Keratinocyte (primary cell): Measurements from ENCODE around the gene GSTM5. TPM values are rescaled to one million over a fixed set of nuclear protein-coding genes. Genes with fewer than 3 reads are reported as not detected.
"Not testable (repeated sequence)": the region's sequence is repeated elsewhere in the genome, so short reads cannot be mapped to it uniquely, and the experiment has no call there.

Experiments
- DNase-seq: peaks from one replicate; pipeline ENCODE4 v3.0.0-alpha.2; 2011; ENCODE audit warnings: low read depth, missing footprints, low spot score
- FAIRE-seq: peaks from 2 replicates; lab custom pipeline; 2011; peaks lifted over from hg19 to GRCh38; lab: Jason Lieb, UNC
- H2AFZ ChIP-seq: 2 replicates; pipeline ENCODE4 v1.6.0; 2012; ENCODE audit warnings: low read length, control low read depth, inconsistent platforms; ENCODE audit not compliant: control insufficient read depth
- H3K27ac ChIP-seq: 2 replicates; pipeline ENCODE4 v1.5.1; 2011; ENCODE audit warnings: low read length; ENCODE audit not compliant: control insufficient read depth, insufficient read depth
- H3K27me3 ChIP-seq: 3 replicates; pipeline ENCODE4 v1.6.0; 2011; ENCODE audit warnings: low read length; ENCODE audit not compliant: control insufficient read depth, insufficient read depth; ENCODE audit errors: extremely low read depth
- H3K36me3 ChIP-seq, 2 experiments: 2 replicates in 1 of 2; 3 replicates in 1 of 2; pipeline ENCODE4 v1.5.1; 2011; ENCODE audit warnings: low read length in 2 of 2, mild to moderate bottlenecking in 1 of 2; ENCODE audit not compliant: control insufficient read depth in 2 of 2, insufficient read depth in 2 of 2; ENCODE audit errors: extremely low read depth in 1 of 2
- H3K4me1 ChIP-seq: 3 replicates; pipeline ENCODE4 v1.5.1; 2011; ENCODE audit warnings: low read length; ENCODE audit not compliant: control insufficient read depth, insufficient read depth; ENCODE audit errors: extremely low read depth
- H3K4me2 ChIP-seq: 3 replicates; pipeline ENCODE4 v1.6.0; 2011; ENCODE audit warnings: low read depth, low read length; ENCODE audit not compliant: control insufficient read depth, insufficient read depth; ENCODE audit errors: extremely low read depth
- H3K4me3 ChIP-seq, 3 experiments: fragments of 200-600 bp in 1 of 3; sonication (generic) in 1 of 3; 2 replicates in 2 of 3; 3 replicates in 1 of 3; pipeline ENCODE4 v1.5.1; 2011 to 2016; ENCODE audit warnings: low read length in 3 of 3, mild to moderate bottlenecking in 3 of 3, control low read depth in 2 of 3, inconsistent platforms in 1 of 3, low read depth in 1 of 3, mixed read lengths in 1 of 3, mixed run types in 1 of 3, moderate library complexity in 1 of 3; ENCODE audit not compliant: control insufficient read depth in 2 of 3, insufficient read depth in 2 of 3; ENCODE audit errors: extremely low read depth in 1 of 3
- H3K79me2 ChIP-seq: 2 replicates; pipeline ENCODE4 v1.6.0; 2012; ENCODE audit warnings: low read length; ENCODE audit not compliant: control insufficient read depth, insufficient read depth
- H3K9ac ChIP-seq: 3 replicates; pipeline ENCODE4 v1.6.0; 2011; ENCODE audit warnings: low read length; ENCODE audit not compliant: control insufficient read depth, insufficient read depth; ENCODE audit errors: extremely low read depth
- H3K9me1 ChIP-seq: 3 replicates; pipeline ENCODE4 v1.6.0; 2011; ENCODE audit warnings: low read length; ENCODE audit not compliant: control insufficient read depth, insufficient read depth; ENCODE audit errors: extremely low read depth
- H3K9me3 ChIP-seq: 2 replicates; pipeline ENCODE4 v1.5.1; 2012; ENCODE audit warnings: low read depth, low read length; ENCODE audit not compliant: control insufficient read depth
- H4K20me1 ChIP-seq: 3 replicates; pipeline ENCODE4 v1.6.0; 2011; ENCODE audit warnings: low read length; ENCODE audit not compliant: control insufficient read depth, insufficient read depth; ENCODE audit errors: extremely low read depth
- EZH2 ChIP-seq: IDR thresholded peaks from one replicate; pipeline ENCODE4 v1.6.1; 2012; ENCODE audit warnings: inconsistent platforms, mild to moderate bottlenecking, low read length, moderate library complexity
- dilution Hi-C: fragments of 300-500 bp; cut with MboI; formaldehyde crosslinking; loops from one replicate; pipeline ENCODE4 v1.7.0; 2020; ENCODE audit warnings: low sequenced_read_pairs; ENCODE audit not compliant: extremely low pct_ligation_motif_present
- polyA plus RNA-seq, 5 experiments: library from polyadenylated mRNA; depleted of rRNA in 3 of 5; stranded (reverse) in 3 of 5; stranded (forward) in 1 of 5; unstranded in 1 of 5; fragments of >200 nt; gene quantifications; 1 replicate in 1 of 5; 2 replicates in 3 of 5; 3 replicates in 1 of 5; pipeline versions ENCODE4 v1.2.1 to v1.2.3, GENCODE V29; 2011 to 2012; ENCODE audit warnings: missing spikeins in 2 of 5, low read depth in 1 of 5, low replicate concordance in 1 of 5
- TF ChIP-seq, protein P1 (sequence below), 3 experiments: IDR thresholded peaks in 1 of 3; conservative IDR thresholded peaks in 1 of 3; optimal IDR thresholded peaks in 1 of 3; 2 replicates in 2 of 3; 3 replicates in 1 of 3; pipeline versions ENCODE3 to v1.5.1; 2011; ENCODE audit warnings: low read length in 3 of 3, mild to moderate bottlenecking in 3 of 3, moderate library complexity in 2 of 3, control low read depth in 1 of 3, inconsistent platforms in 1 of 3; ENCODE audit not compliant: insufficient read depth in 2 of 3; ENCODE audit errors: extremely low read depth in 1 of 3

Gene GSTM5
- polyA plus RNA-seq, 1 donor (not counting 4 experiments of a cell fraction or from before 2014, with no cell fraction given): not detected

- no peaks in the 10 kb centered on the region for H3K79me2 ChIP-seq
- no peak overlapping the region for H2AFZ ChIP-seq
- no peak overlapping the region for H3K27ac ChIP-seq
- no peak overlapping the region for H3K9ac ChIP-seq
- no peak overlapping the region for H3K4me3 ChIP-seq
- H3K4me2 ChIP-seq: no peak overlapping the region
- no peak for FAIRE-seq
- TF ChIP-seq EZH2: no peak
- TF ChIP-seq, protein P1, sequence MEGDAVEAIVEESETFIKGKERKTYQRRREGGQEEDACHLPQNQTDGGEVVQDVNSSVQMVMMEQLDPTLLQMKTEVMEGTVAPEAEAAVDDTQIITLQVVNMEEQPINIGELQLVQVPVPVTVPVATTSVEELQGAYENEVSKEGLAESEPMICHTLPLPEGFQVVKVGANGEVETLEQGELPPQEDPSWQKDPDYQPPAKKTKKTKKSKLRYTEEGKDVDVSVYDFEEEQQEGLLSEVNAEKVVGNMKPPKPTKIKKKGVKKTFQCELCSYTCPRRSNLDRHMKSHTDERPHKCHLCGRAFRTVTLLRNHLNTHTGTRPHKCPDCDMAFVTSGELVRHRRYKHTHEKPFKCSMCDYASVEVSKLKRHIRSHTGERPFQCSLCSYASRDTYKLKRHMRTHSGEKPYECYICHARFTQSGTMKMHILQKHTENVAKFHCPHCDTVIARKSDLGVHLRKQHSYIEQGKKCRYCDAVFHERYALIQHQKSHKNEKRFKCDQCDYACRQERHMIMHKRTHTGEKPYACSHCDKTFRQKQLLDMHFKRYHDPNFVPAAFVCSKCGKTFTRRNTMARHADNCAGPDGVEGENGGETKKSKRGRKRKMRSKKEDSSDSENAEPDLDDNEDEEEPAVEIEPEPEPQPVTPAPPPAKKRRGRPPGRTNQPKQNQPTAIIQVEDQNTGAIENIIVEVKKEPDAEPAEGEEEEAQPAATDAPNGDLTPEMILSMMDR (optimal IDR thresholded peaks at IDR 0.05 in 1 of 3, IDR thresholded peaks at IDR 0.05 in 1 of 3, conservative IDR thresholded peaks at IDR 0.05 in 1 of 3; ENCODE audit: extremely low read depth in 1 of 3, insufficient read depth in 2 of 3, low read length in 3 of 3): no peak
- H3K9me1 ChIP-seq: no peaks in the 10 kb centered on the region
- DNase-seq: no peak
- H3K9me3 ChIP-seq: no peaks in the 10 kb centered on the region
- dilution Hi-C loops: no loop called here
- H3K36me3 ChIP-seq: no peaks in the 10 kb centered on the region
- peaks cover 4% of the 10 kb centered on the region for H3K27me3 ChIP-seq
- H4K20me1 ChIP-seq: no peaks in the 10 kb centered on the region
- no peaks in the 10 kb centered on the region for H3K4me1 ChIP-seq
Observed at GRCh38 chr1:109765483-109765815, 53.4 kb downstream of the GSTM5 start.

DNA sequence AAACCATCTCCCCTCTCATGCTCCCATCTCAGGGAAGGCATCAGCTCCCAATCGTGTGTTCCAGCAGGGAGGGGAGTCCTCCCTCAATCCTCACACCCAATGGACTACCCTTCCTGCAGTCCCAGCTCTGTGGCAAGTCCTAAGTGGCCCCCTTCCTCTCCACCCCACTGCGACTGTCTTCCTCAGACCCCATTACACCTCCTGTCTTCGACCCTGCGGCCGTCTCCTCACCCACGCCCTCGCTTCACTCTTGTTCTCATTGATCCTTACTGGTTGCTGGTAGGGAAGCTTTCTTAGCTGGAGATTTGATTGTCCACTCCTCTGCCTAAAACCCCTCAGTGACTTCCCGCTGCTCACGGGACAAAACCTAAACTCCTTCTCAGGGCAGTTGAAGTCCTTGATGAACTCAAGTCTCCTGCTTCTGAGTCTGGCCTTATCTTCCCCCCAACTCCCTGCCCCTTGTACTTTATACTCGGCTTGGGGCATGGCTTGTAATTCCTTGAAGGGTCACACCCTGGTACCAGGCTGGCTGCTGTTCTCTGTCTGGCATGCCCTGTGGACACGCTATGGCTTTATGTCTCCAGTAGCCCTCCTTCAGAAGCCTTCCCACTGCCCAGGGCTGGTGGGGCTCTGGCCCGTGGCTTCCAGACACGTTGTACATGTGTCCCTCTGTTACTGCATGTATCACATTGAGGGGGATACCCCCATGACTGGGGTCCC is 54.0 kb downstream of the GSTM5 start:
- Histone ChIP-seq H3K4me1 (no peaks in the 10 kb centered on the region), H4K20me1 (no peaks in the 10 kb centered on the region), H3K4me3 (no peak overlapping the region), H3K27ac (no peak overlapping the region), H3K9me1 (no peaks in the 10 kb centered on the region), H3K27me3 (peaks cover 4% of the 10 kb centered on the region), H3K9ac (no peak overlapping the region), H3K4me2 (no peak overlapping the region), H3K9me3 (no peaks in the 10 kb centered on the region), H3K36me3 (no peaks in the 10 kb centered on the region), H3K79me2 (no peaks in the 10 kb centered on the region), H2AFZ (no peak overlapping the region)
- dilution Hi-C loops: no loop called here
- no peak for TF ChIP-seq EZH2
- TF ChIP-seq, protein P1 (optimal IDR thresholded peaks at IDR 0.05 in 1 of 3, IDR thresholded peaks at IDR 0.05 in 1 of 3, conservative IDR thresholded peaks at IDR 0.05 in 1 of 3; ENCODE audit: extremely low read depth in 1 of 3, insufficient read depth in 2 of 3, low read length in 3 of 3): no peak
- FAIRE-seq (no peak), DNase-seq (no peak)

- H3K4me3 ChIP-seq, H3K4me2 ChIP-seq, H3K9me1 ChIP-seq, H3K36me3 ChIP-seq, H3K9ac ChIP-seq, H3K79me2 ChIP-seq, DNase-seq, H3K9me3 ChIP-seq, H3K27ac ChIP-seq, H3K4me1 ChIP-seq, FAIRE-seq, dilution Hi-C loops, H4K20me1 ChIP-seq, H3K27me3 ChIP-seq, H2AFZ ChIP-seq: not testable (repeated sequence)
Observed at GRCh38 chr1:109766991-109767636, 55.1 kb downstream of the GSTM5 start.
